ENCODE measurements around the gene KLHDC10. TPM values are rescaled to one million over a fixed set of nuclear protein-coding genes. Genes with fewer than 3 reads are reported as not detected.

KLHDC10 gene
- total and polyA plus RNA-seq, 2 of the 13 experiments (the other 11 are each of a cell fraction or from before 2014, with no cell fraction given), result 11.9 to 21.6 TPM

- ChIA-PET CTCF (ENCODE audit: low intra/inter-chr PET ratio, low total read pairs) (no interaction called here), POLR2A (no interaction called here)
- BruUV-seq (replicated peaks), result no TSS peak
- in situ Hi-C loops (cut with HindIII; ENCODE audit: extremely low pct_ligation_motif_present, low pct_unique_long_range_greater_than_20kb) (no loop called here), intact Hi-C loops (cut with micrococcal nuclease; ENCODE audit: unreplicated experiment) (no loop called here)
- Histone ChIP-seq H3K4me1 (ENCODE audit: insufficient read depth, low read length) (no peaks in the 10 kb centered on the region), H3K36me3 (replicated peaks in 1 of 2; ENCODE audit: control insufficient read depth in 1 of 2, insufficient read depth in 2 of 2, low read length in 2 of 2) (peaks cover 6 to 42% of the 10 kb centered on the region in 2 experiments; a peak in 3 of 5 replicates), H3K27me3 (ENCODE audit: control insufficient read depth in 1 of 2, insufficient read depth in 2 of 2, low read length in 2 of 2) (no peaks in the 10 kb centered on the region), H4K20me1 (ENCODE audit: insufficient read depth, low read length) (no peaks in the 10 kb centered on the region), H3K9me3 (ENCODE audit: low read length) (no peaks in the 10 kb centered on the region), H2AFZ (ENCODE audit: low read length) (no peak overlapping the region), H3K9ac (ENCODE audit: insufficient read depth, low read depth, low read length) (no peak overlapping the region), H3K4me2 (ENCODE audit: low read depth, low read length) (no peak overlapping the region), H3K4me3 (replicated peaks in 1 of 3; ENCODE audit: insufficient read depth in 1 of 3, low read depth in 2 of 3, low read length in 3 of 3) (no peak overlapping the region), H3K79me2 (ENCODE audit: insufficient read depth, low read length) (no peaks in the 10 kb centered on the region), H3K27ac (ENCODE audit: extremely low read length, insufficient read depth, low read length) (no peak overlapping the region)
- TF ChIP-seq ATF2 (CRISPR knock-in tag; IDR thresholded peaks at IDR 0.05), result no peak
- no peak for TF ChIP-seq FOXC1 (CRISPR knock-in tag; IDR thresholded peaks at IDR 0.05; ENCODE audit: borderline replicate concordance)
- no peak for TF ChIP-seq CSRNP2 (CRISPR knock-in tag; conservative IDR thresholded peaks at IDR 0.05; ENCODE audit: low read depth)
- 94% methylated on average over 7 of the region's 7 CpGs for WGBS (ENCODE audit: low lambda C conversion rate)
- DNase-seq (ENCODE audit: low spot score) (no peak), ATAC-seq (no peak), FAIRE-seq (no peak)
These were observed 62.9 kb downstream of the KLHDC10 start for GRCh38 chr7:130133029-130133782.
